HG02642 (cell line): ENCODE measurements around the gene NECAB3.
A peak's percentile ranks its signal among the peaks of the same experiment; 100 is the strongest.
"Not testable (repeated sequence)": the region's sequence is repeated elsewhere in the genome, so short reads cannot be mapped to it uniquely, and the experiment has no call there.

Experiments
- ATAC-seq: cut with Tn5 transposase; IDR thresholded peaks from one replicate; pipeline ENCODE4 v1.9.1; 2021; ENCODE audit warnings: mild to moderate bottlenecking; ENCODE audit not compliant: unreplicated experiment, poor library complexity

NECAB3 gene

DNA sequence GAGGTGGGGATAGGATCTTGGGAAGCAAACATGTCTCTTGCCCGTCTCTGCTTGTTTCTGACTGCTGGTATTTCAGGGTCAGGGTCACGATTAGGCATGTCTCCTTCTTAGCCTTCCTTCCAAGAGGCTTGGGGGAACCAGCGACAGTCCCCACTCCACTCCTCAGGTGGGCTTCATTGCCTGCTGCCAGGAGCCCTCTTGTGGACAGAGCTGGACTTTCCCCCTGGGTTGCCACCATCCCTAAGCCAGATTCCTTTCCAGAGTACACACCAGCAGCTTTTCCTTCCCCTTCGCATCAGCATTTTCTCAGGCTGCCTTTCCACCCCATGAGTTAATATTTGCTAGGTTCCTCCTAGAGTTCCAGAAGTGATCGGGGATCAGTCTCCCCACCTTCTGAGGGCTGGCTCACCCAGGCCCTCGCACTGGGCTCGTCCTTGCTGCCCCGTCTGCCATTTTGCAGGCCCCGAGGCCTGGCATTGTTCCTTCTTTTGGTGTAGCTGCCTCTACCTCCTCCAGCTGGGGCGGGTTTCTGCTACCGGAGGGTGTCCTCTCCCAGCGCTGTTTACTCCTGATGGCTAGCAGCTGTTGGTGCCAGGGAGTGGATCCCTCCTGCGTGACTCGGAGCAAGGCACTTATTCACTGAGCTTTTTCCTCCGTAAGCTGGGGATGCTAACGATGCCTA is 20.9 kb downstream of the NECAB3 start:
- ATAC-seq = no peak

- no peak for ATAC-seq
Observed at GRCh38 chr20:33651562-33652048, 22.6 kb downstream of the NECAB3 start.

GRCh38 chr20:33650753-33651561 is 23.3 kb downstream of the NECAB3 start:
- no peak for ATAC-seq

GRCh38 chr20:33650111-33650752 is 24.0 kb downstream of the NECAB3 start:
- ATAC-seq = no peak

- ATAC-seq = no peak
Observed at GRCh38 chr20:33649201-33649681, 25.0 kb downstream of the NECAB3 start.

- ATAC-seq = no peak
Observed at GRCh38 chr20:33648396-33649004, 25.7 kb downstream of the NECAB3 start.

GRCh38 chr20:33647603-33648395 is 26.4 kb downstream of the NECAB3 start:
- ATAC-seq = peak; percentile 59

DNA sequence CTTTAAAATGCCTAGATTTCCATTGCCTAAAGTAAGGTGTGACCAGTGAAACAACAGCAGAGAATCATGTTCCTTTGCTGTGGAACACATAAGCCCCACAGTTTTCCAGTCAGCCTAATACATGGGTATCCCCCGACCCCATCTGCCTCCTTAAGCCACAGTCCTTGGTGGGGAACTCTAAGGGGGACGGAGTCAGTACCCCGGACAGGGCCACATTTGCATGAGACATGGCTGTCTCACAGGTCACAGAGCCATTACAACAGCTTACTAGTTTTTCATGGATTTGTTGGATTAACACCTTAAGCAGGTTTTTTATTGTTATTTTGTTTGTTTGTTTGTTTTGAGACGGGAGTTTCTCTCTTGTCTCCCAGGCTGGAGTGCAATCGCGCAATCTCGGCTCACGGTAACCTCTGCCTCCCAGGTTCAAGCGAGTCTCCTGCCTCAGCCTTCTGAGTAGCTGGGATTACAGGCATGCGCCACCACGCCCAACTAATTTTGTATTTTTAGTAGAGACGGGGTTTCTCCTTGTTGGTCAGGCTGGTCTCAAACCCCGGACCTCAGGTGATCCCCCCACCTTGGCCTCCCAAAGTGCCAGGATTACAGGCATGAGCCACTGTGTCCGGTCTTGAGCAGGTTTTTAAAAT is 27.1 kb downstream of the NECAB3 start:
- not testable (repeated sequence) for ATAC-seq

- ATAC-seq = no peak
Observed at GRCh38 chr20:33646191-33646590, 28.0 kb downstream of the NECAB3 start.

DNA sequence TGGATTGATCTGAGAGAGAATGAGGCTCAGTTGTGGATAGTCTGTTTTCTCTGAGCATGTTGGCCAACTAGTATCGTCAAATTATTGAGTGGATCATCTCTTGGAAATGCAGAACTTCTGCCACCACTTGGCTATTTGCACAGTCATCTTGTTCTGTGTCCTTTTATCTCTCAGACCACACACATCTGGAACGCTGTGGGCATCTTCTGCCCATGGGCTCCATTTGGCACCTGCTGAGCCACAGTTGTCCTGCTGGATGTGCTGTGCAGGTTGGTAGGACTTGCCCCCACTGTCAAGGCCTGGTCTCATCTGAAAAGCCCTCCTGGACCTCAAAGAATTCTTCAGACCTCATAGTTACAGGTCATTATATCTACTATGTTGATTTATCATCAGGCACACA is 28.8 kb downstream of the NECAB3 start:
- ATAC-seq = no peak

DNA sequence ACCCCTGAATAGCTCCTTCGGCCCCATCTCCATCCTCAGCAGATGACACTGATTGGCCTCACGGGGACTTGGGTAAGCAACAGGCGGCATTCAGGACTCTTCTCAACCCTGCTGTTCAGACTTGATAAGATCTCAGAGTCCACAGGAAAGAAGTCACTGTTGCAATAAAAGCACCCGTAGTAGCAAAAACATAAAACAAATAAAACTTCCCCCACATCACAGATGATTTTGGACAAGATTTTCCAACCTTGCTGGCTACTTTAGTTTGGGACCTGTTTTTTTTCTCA is 29.2 kb downstream of the NECAB3 start:
- no peak for ATAC-seq

- ATAC-seq = no peak
Observed at GRCh38 chr20:33644313-33645071, 29.7 kb downstream of the NECAB3 start.

GRCh38 chr20:33640287-33640686 is 33.9 kb downstream of the NECAB3 start:
- no peak for ATAC-seq

- ATAC-seq = no peak
Observed at GRCh38 chr20:33636776-33637175, 37.5 kb downstream of the NECAB3 start.

GRCh38 chr20:33635341-33635740 is 38.9 kb downstream of the NECAB3 start:
- ATAC-seq = no peak

GRCh38 chr20:33631910-33632309 is 42.3 kb downstream of the NECAB3 start:
- ATAC-seq = not testable (repeated sequence)

DNA sequence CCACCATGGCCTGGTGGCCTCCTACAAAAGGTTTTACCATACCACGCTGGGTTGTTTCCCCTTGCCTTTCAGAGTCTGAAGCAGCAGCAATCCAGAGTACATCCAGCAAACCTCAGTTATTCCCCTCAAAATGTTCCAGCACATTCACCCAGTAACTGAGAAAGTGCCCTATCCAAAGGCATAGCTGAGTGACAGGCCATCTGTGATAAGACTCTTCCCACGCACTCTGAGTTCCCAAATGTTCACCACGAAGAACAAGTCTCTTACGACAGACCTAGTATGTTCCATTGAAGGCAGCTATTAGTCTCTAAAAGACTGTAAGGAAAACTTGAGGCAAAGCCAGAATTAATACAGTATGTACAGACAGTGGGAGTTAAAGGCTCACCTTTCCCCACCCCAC is 43.7 kb downstream of the NECAB3 start:
- ATAC-seq = no peak

GRCh38 chr20:33629979-33630378 is 44.2 kb downstream of the NECAB3 start:
- ATAC-seq = no peak

DNA sequence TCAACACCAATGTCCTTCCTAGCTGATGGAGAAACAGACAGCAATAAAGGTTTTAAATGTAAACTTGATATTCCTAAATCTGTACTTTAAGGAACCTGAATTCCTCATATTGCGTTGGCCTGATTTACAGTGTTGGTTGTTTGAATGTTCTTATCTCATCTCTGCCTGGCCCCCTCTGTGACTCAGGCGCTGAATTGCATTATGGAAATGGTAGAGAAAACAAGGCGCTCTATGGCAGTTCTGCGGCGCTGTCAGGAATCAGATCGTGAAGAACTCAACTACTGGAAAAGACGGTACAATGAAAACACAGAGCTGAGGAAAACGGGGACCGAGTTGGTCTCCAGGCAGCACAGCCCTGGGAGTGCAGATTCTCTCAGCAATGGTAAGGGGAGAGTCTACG is 44.7 kb downstream of the NECAB3 start:
- no peak for ATAC-seq
